Stimulated activated CD4-positive, alpha-beta T cell treated with anti-CD3 and anti-CD28 coated beads, TNF-alpha, amount 100 ng/mL, for 1 hour (primary cell): ENCODE results near the gene TRABD2B.
A peak's percentile ranks its signal among the peaks of the same experiment; 100 is the strongest.

Experiments
- DNase-seq, 3 donors: peaks; one replicate each; pipeline ENCODE4 v3.0.0-alpha.2; 2020; ENCODE audit warnings: low read depth in 3 of 3, low spot score in 1 of 3

Gene TRABD2B

GRCh38 chr1:47727697-47728085 is 269.5 kb downstream of the TRABD2B start:
- DNase-seq = no peak

GRCh38 chr1:47727051-47727696 is 270.0 kb downstream of the TRABD2B start:
- DNase-seq = no peak

GRCh38 chr1:47725992-47726855 is 271.0 kb downstream of the TRABD2B start:
- peak in 2 of 3 donors; percentile 10 to 45 for DNase-seq

GRCh38 chr1:47725511-47725991 is 271.6 kb downstream of the TRABD2B start:
- no peak for DNase-seq

- no peak for DNase-seq
Observed at GRCh38 chr1:47725000-47725473, 272.1 kb downstream of the TRABD2B start.

GRCh38 chr1:47724432-47724999 is 272.7 kb downstream of the TRABD2B start:
- DNase-seq = no peak

- no peak for DNase-seq
Observed at GRCh38 chr1:47722909-47723580, 274.1 kb downstream of the TRABD2B start.

GRCh38 chr1:47722101-47722500 is 275.1 kb downstream of the TRABD2B start:
- DNase-seq = no peak

- DNase-seq = no peak
Observed at GRCh38 chr1:47720111-47720510, 277.1 kb downstream of the TRABD2B start.

- no peak for DNase-seq
Observed at GRCh38 chr1:47717341-47717740, 279.8 kb downstream of the TRABD2B start.

- DNase-seq = no peak
Observed at GRCh38 chr1:47713975-47714767, 283.0 kb downstream of the TRABD2B start.

- DNase-seq = no peak
Observed at GRCh38 chr1:47713333-47713953, 283.7 kb downstream of the TRABD2B start.

GRCh38 chr1:47712596-47713299 is 284.4 kb downstream of the TRABD2B start:
- DNase-seq = no peak

- DNase-seq = no peak
Observed at GRCh38 chr1:47711848-47712492, 285.2 kb downstream of the TRABD2B start.

GRCh38 chr1:47711184-47711847 is 285.9 kb downstream of the TRABD2B start:
- no peak for DNase-seq
